Type B pancreatic cell (in vitro differentiated cells): Measurements from ENCODE around the gene NAV2. TPM values are rescaled to one million over a fixed set of nuclear protein-coding genes. Genes with fewer than 3 reads are reported as not detected.

ENCODE experiments used
- DNase-seq: peaks from one replicate; pipeline ENCODE4 v3.0.0; 2021; ENCODE audit warnings: mixed read lengths; ENCODE audit not compliant: unreplicated experiment; ENCODE audit errors: extremely low spot score
- H3K27ac Mint-ChIP-seq: 2 replicates; pipeline ENCODE4 v1.8.0; 2021; ENCODE audit warnings: mild to moderate bottlenecking, mixed read lengths
- H3K27me3 Mint-ChIP-seq: 2 replicates; pipeline ENCODE4 v1.8.0; 2021; ENCODE audit warnings: mixed read lengths
- H3K36me3 Mint-ChIP-seq: 2 replicates; pipeline ENCODE4 v1.8.0; 2021; ENCODE audit warnings: mixed read lengths
- H3K4me1 Mint-ChIP-seq: one replicate; pipeline ENCODE4 v1.8.0; 2021; ENCODE audit warnings: mixed read lengths; ENCODE audit not compliant: unreplicated experiment
- H3K4me3 Mint-ChIP-seq: 2 replicates; pipeline ENCODE4 v1.8.0; 2021; ENCODE audit warnings: mild to moderate bottlenecking, mixed read lengths
- H3K9me3 Mint-ChIP-seq: 2 replicates; pipeline ENCODE4 v1.8.0; 2021; ENCODE audit warnings: mixed read lengths
- CTCF ChIP-seq: fragments of 200-600 bp; sonication (generic); conservative IDR thresholded peaks from 2 replicates; pipeline ENCODE4 v1.5.0; 2021; ENCODE audit warnings: antibody characterized with exemption, mild to moderate bottlenecking
- total RNA-seq: library from RNA; stranded (reverse); gene quantifications from 2 replicates; pipeline ENCODE4 v1.2.1, GENCODE V29; 2021; ENCODE audit warnings: low replicate concordance

Gene NAV2
- total RNA-seq, 1 donor from 2014 or later, result 54.2 TPM

- H3K27ac Mint-ChIP-seq, result peak overlapping the region; percentile 53
- H3K27me3 Mint-ChIP-seq, result no peaks in the 10 kb centered on the region
- H3K36me3 Mint-ChIP-seq, result no peaks in the 10 kb centered on the region
- TF ChIP-seq CTCF, result no peak
- peak overlapping the region; percentile 18 for H3K4me3 Mint-ChIP-seq
- no peak for DNase-seq
- H3K9me3 Mint-ChIP-seq, result no peaks in the 10 kb centered on the region
- peaks cover 78% of the 10 kb centered on the region for H3K4me1 Mint-ChIP-seq
Observed at GRCh38 chr11:20029193-20029592, 316.6 kb downstream of the NAV2 start.

GRCh38 chr11:20030472-20030871, 317.8 kb downstream of the NAV2 start:
- peak overlapping the region; percentile 94 for H3K27ac Mint-ChIP-seq
- H3K9me3 Mint-ChIP-seq, result no peaks in the 10 kb centered on the region
- no peaks in the 10 kb centered on the region for H3K36me3 Mint-ChIP-seq
- no peak for TF ChIP-seq CTCF
- no peak overlapping the region for H3K4me3 Mint-ChIP-seq
- H3K4me1 Mint-ChIP-seq, result peaks cover 77% of the 10 kb centered on the region
- H3K27me3 Mint-ChIP-seq, result no peaks in the 10 kb centered on the region
- no peak for DNase-seq

GRCh38 chr11:20031155-20032001, 318.7 kb downstream of the NAV2 start:
- Mint-ChIP-seq H3K27ac (peak overlapping the region; percentile 94), H3K36me3 (peaks cover 2% of the 10 kb centered on the region), H3K4me3 (peak overlapping the region; percentile 82), H3K4me1 (peaks cover 79% of the 10 kb centered on the region), H3K9me3 (no peaks in the 10 kb centered on the region), H3K27me3 (no peaks in the 10 kb centered on the region)
- no peak for TF ChIP-seq CTCF
- DNase-seq, result no peak

GRCh38 chr11:20032127-20032526, 319.5 kb downstream of the NAV2 start:
- H3K4me1 Mint-ChIP-seq, result peaks cover 81% of the 10 kb centered on the region
- peak overlapping the region; percentile 94 for H3K27ac Mint-ChIP-seq
- no peak for DNase-seq
- peaks cover 10% of the 10 kb centered on the region for H3K36me3 Mint-ChIP-seq
- no peak for TF ChIP-seq CTCF
- peak overlapping the region; percentile 13 for H3K4me3 Mint-ChIP-seq
- no peaks in the 10 kb centered on the region for H3K9me3 Mint-ChIP-seq
- no peaks in the 10 kb centered on the region for H3K27me3 Mint-ChIP-seq

GRCh38 chr11:20032577-20033260, 320.1 kb downstream of the NAV2 start:
- DNase-seq, result no peak
- Mint-ChIP-seq H3K9me3 (no peaks in the 10 kb centered on the region), H3K4me1 (peaks cover 81% of the 10 kb centered on the region), H3K27me3 (no peaks in the 10 kb centered on the region), H3K27ac (peak overlapping the region; percentile 94), H3K4me3 (peak overlapping the region; percentile 13), H3K36me3 (peaks cover 14% of the 10 kb centered on the region)
- no peak for TF ChIP-seq CTCF
